Erythroblast (primary cell): Measurements from ENCODE around the gene GPA33.

Source experiments
- DNase-seq, 2 experiments: peaks; one replicate each; lab custom pipeline; 2025; lab: John Stamatoyannopoulos, UW
- GATA1 ChIP-seq: IDR thresholded peaks from 2 replicates; pipeline ENCODE4 v1.6.1; 2011; ENCODE audit warnings: low read depth, mild to moderate bottlenecking, control low read depth, low read length, moderate library complexity
- POLR2A ChIP-seq: IDR thresholded peaks from 2 replicates; pipeline ENCODE4 v1.6.1; 2011; ENCODE audit warnings: mild to moderate bottlenecking, low read length

Gene GPA33

DNA sequence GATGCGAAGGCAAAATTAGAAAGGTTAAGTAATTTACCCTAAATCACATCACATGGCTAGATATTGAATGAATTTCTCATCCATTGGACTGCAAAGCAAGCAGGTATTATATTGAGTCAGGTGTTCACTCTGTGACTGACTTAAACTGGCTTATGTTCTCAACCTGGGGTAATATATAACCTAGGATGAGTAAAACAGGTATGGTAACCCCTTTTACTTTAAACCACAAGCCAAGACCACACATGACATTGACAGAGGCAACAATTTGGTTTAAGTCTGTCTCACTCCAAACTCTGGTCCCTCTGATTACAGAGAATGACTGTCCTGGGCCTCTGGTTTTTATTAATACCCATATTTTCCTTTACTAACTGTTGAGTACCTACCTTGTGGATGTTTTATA is 67.8 kb downstream of the GPA33 start:
- no peak for DNase-seq
- TF ChIP-seq GATA1 (no peak), POLR2A (no peak)

DNA sequence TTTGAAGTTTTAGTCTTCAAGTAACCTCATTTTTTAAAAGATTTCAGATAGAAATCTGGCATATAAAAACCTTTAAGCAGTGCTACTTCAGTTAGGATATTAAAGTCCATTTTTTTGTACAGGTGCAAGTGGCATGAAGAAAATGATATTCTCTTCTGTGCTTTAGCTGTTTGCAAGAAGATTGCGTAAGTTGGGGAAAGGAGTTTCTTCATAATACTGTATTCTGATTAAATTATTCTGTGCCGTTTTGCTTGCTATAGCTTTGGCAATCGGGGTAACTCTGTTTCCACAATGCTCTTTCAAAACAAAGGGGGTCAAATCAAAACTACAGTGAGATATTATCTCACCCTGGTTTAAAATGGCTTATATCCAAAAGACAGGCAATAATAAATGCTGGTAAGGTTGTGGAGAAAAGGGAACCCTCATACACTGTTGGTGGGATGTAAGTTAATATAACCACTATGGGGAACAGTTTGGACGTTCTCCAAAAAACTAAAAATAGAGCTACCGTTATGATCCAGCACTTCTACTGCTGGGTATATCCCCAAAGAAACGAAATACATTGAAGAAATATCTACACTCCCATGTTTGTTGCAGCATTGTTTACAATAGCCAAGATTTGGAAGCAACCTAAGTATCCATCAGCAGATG is 74.0 kb downstream of the GPA33 start:
- no peak for TF ChIP-seq GATA1
- TF ChIP-seq POLR2A: no peak
- no peak for DNase-seq

DNA sequence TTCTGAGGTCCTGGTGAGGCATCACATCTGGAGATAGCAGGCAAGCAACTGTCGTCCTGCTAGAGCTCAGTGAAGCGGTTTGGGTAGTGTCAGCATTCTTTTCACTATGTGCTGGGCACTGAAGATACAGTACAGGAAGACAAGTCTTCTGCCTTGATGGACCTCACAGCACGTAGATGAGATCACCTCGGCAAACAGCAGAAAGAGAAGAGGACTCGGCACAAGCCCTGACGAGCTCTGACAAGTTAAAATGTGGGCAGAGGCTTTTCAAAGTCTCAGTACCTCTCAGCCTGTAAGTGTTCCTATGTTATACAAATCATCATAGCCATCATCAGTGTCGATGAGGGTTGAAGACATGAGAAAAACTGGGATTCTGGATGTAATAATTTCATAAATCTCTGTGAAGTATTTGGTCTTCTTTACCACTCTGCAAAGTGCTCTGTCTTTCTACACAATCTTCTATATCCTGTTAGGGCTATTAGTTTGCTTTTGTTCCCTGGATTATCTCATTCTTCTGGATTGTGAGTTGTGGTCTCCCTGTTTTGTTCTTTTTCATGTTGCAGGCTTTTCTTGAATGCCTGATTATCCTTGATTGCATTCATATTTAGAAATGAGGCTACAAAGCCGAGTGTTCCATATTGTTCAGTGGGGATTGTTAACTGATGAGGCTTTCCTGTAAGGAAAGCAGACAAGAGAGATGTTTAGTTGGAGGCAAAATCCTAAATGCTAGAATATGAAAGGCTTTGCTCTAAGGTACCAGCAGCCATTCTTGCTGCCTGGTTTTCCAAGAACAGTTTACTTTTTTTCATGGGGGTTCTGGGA is 76.9 kb downstream of the GPA33 start:
- no peak for DNase-seq
- no peak for TF ChIP-seq GATA1
- TF ChIP-seq POLR2A: no peak

DNA sequence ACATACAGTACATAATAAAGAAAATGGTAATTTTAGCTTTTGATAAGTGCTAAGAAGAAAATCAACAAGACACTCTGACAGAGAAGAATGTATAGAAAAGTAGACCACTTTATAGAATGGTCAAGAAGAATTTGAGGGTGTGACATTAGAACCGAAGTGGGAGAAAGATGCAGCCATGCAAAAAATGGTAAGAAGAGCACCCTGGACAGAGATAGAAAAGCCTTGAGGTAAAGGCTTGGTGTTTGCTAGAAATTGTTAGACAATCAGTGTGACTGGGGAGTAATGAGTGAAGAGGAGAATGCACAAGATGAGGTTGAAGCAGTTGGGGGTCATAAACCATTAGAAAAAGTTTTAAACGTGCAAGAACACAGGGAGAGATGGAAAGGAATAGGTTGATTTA is 77.6 kb downstream of the GPA33 start:
- DNase-seq: no peak
- TF ChIP-seq POLR2A (no peak), GATA1 (no peak)

DNA sequence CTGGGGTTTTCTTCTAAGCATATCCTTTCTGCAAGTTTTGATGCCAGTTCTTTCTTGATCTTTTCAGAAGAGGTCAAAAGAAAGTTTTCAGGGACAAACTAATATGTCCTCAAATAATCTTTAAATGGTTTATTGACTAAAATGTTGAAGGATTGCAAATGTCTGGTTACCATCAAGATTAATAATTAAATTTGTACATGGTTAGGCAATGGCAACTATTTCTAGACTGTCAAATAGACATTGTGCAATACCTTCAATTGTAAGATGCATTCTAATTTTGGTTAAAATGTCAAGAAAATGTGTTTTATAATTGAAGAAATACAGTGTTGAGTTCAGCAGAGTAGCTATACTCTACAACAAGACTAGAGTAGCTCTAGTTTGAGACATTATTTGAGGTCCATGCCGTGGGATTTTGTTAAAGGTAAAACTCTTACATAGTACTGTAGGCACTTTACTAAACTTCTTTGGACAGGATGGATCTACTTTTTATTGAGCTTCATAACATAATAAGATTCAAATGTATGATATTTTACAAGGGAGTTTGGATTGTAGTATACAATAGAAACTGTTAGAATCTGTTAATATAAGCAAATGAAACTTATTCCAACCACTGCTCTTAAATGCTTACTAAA is 78.5 kb downstream of the GPA33 start:
- DNase-seq: no peak
- TF ChIP-seq GATA1: no peak
- no peak for TF ChIP-seq POLR2A

DNA sequence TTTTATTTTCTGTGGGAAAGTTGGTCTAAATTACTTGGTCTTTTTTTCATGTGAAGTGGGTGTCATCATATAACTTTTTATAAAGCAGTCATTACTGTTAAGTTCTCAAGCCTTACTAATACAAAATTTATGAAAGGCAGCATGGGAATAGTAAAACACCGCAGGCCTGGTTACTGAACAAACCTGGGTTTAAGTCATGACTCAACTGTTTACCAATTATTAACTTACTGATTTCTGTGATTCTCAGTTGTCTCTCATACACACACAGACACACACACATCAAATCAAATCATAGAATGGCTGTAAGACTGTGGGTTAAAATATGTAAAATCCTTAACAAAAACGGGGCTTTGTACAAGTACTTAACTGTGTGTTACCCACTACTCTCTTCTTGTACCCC is 86.5 kb downstream of the GPA33 start:
- no peak for TF ChIP-seq POLR2A
- TF ChIP-seq GATA1: no peak
- DNase-seq: no peak
